HG03280 (cell line): ENCODE results near the gene SEMA3E.
"Not testable (repeated sequence)": the region's sequence is repeated elsewhere in the genome, so short reads cannot be mapped to it uniquely, and the experiment has no call there.

Experiments
- ATAC-seq: cut with Tn5 transposase; IDR thresholded peaks from one replicate; pipeline ENCODE4 v1.9.1; 2021; ENCODE audit warnings: mild to moderate bottlenecking, moderate library complexity; ENCODE audit not compliant: unreplicated experiment

Gene SEMA3E

GRCh38 chr7:83562960-83563359 is 86.0 kb downstream of the SEMA3E start:
- no peak for ATAC-seq

GRCh38 chr7:83562289-83562688 is 86.7 kb downstream of the SEMA3E start:
- no peak for ATAC-seq

- no peak for ATAC-seq
Measured at GRCh38 chr7:83559887-83560286, 89.1 kb downstream of the SEMA3E start.

- ATAC-seq: not testable (repeated sequence)
Measured at GRCh38 chr7:83552556-83552955, 96.4 kb downstream of the SEMA3E start.

- ATAC-seq: no peak
Measured at GRCh38 chr7:83550100-83550499, 98.8 kb downstream of the SEMA3E start.

GRCh38 chr7:83548250-83548649 is 100.7 kb downstream of the SEMA3E start:
- no peak for ATAC-seq

- ATAC-seq: no peak
Measured at GRCh38 chr7:83547526-83547925, 101.4 kb downstream of the SEMA3E start.

GRCh38 chr7:83546586-83546985 is 102.4 kb downstream of the SEMA3E start:
- no peak for ATAC-seq

GRCh38 chr7:83541187-83541960 is 107.6 kb downstream of the SEMA3E start:
- ATAC-seq: no peak

GRCh38 chr7:83534488-83534887 is 114.5 kb downstream of the SEMA3E start:
- no peak for ATAC-seq

- ATAC-seq: no peak
Measured at GRCh38 chr7:83532219-83532618, 116.7 kb downstream of the SEMA3E start.

GRCh38 chr7:83531766-83532165 is 117.2 kb downstream of the SEMA3E start:
- no peak for ATAC-seq

- ATAC-seq: no peak
Measured at GRCh38 chr7:83528925-83529423, 120.0 kb downstream of the SEMA3E start.

- no peak for ATAC-seq
Measured at GRCh38 chr7:83524277-83525075, 124.5 kb downstream of the SEMA3E start.

GRCh38 chr7:83520726-83521125 is 128.2 kb downstream of the SEMA3E start:
- no peak for ATAC-seq

GRCh38 chr7:83519240-83519639 is 129.7 kb downstream of the SEMA3E start:
- no peak for ATAC-seq

GRCh38 chr7:83517035-83517700 is 131.8 kb downstream of the SEMA3E start:
- ATAC-seq: no peak

- no peak for ATAC-seq
Measured at GRCh38 chr7:83514977-83515376, 134.0 kb downstream of the SEMA3E start.

- ATAC-seq: no peak
Measured at GRCh38 chr7:83509255-83510021, 139.5 kb downstream of the SEMA3E start.

- no peak for ATAC-seq
Measured at GRCh38 chr7:83504330-83504729, 144.6 kb downstream of the SEMA3E start.

GRCh38 chr7:83502636-83503035 is 146.3 kb downstream of the SEMA3E start:
- ATAC-seq: no peak
